Activated T-cell treated with anti-CD3 and anti-CD28 coated beads, Interleukin-2, amount 50 U/mL, for 48 hours (primary cell): ENCODE data around the gene SH2D5.

Experiments used
- DNase-seq, 2 experiments: peaks; one replicate each; pipeline ENCODE4 v3.0.0-alpha.2; 2020

The SH2D5 gene

DNA sequence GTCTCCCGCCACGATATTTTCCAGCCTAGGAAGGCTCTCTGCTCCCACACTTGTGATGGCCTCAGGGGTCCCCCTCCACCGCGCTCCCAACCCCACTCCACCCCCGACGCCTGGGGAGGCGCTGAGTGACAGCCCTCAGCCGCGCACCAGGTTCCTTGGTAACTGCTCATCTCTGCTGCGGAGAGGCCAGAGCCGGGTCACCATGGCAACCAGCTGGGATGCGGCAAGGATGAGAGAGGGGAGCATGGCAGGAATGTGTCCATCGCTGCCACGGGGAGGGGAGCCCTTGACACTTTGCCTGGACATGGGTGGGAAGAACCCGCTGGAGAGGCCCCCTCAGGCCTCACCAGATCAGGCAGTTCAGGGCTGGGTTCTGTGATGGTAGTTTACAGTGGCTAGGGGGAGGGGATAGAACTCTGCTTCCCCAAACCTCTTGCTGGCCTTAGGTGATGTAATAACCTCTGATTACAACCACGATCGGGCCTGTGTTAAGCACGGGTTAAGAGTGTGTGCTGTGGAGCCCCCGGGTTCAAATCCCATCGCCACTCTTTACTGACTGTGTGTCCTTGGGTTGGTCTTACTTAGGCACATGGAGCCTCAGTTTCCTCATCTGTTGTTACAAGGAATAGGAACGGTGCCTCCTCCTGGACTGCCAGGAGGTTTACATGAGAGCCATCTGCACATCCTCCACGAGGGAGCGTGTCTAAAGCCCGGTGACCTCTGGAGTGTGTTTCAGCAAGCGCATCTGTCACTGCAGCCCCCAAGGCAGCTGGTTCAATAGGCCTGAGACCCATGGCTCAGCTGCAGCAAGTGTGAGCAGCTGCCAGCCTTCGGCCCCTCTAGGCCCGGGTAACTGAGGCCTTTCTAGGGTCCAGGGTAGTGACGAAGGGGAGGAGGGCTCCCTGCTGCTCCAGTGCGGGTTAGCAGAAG is 21.0 kb downstream of the SH2D5 start:
- no peak for DNase-seq

DNA sequence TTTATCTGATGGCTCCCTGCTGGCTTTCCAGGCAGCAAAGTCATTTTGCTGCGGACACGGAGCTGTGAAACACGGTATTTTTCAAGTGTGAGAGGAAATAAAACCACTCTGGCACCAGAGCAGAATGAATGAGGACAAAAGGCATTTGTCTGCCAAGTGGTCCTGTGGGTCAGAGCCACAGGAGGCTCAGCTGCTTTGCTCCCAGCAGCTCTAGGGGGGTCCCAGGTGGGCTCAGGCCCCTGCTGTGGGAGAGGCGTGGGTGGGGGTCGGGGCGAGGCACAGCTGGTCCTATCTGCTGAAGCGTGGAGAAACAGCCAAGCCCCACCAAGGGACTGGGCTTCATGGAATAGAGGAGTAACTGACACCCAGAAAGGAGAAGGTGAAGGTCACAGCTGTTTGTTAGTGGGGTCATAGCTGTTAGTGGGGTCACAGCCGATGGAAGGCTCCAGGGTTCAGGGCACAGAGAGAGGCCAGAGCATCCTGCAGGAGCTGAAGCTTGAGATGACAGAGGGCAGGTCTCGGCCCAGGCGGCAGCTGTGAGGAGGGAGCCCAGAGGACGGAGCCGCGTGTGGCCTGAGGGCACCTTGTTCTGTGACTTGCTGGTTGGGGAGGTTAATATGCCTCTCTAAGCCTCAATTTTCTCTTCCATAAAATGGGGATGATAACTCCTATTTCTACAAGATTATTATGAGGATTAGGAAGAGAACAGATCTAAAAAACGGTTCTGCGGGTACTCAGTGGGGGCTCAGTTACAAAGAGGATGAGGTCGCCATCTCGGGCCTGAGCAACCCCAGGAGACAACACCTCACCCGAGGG is 21.8 kb downstream of the SH2D5 start:
- DNase-seq = no peak

DNA sequence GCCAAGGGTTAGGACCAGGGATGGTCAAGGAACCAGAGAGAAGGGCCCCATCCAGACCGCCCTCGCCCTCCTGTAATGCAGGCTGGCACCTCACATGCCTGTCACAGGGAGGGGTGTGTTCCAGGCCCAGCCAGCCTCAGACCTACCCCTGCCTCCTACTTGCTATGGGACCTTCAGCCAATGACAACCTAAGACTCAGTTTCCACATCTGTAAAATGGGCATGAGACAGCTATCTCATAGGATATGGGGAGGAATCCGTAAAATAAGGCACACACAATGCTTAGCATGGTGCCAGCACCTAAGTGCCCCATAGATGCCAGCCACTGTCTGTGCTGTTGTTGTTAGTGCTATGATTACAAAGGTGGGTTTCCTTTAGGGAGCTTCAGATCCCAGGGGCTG is 22.6 kb downstream of the SH2D5 start:
- DNase-seq = no peak

DNA sequence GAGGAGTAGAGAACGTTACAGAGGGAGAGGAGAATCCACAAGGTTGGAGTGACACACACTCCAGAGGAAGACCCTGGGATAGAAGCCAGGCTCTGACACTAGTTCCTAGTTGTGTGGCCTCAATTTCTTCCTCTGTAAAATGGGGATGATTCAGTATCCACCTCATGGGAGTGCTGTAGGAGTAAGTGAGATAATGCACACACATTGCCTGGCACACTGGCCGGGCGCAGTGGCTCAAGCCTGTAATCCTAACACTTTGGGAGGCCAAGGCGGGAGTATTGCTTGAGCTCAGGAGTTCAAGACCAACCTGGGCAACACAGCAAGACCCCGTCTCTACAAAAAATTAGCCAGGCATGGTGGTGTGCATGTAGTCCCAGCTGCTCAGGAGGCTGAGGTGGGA is 23.6 kb downstream of the SH2D5 start:
- no peak for DNase-seq

DNA sequence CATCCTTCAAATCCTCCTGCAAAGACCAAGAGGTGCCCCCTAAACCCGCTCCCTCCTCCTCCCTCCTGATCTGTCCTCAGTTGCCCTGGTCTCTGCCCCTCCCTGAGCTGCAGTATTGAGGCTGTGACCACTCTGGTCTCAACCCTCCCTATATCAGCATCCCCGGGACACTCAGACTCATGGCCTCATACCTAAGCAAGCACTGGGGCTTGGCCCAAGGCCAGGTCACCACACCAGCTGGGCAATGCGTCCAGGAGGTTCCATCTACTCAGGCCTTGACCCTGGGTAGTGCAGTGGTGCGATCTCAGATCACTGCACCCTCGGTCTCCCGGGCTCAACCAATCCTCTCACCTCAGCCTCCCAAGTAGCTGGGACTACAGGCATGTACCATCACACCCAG is 24.4 kb downstream of the SH2D5 start:
- DNase-seq = no peak

DNA sequence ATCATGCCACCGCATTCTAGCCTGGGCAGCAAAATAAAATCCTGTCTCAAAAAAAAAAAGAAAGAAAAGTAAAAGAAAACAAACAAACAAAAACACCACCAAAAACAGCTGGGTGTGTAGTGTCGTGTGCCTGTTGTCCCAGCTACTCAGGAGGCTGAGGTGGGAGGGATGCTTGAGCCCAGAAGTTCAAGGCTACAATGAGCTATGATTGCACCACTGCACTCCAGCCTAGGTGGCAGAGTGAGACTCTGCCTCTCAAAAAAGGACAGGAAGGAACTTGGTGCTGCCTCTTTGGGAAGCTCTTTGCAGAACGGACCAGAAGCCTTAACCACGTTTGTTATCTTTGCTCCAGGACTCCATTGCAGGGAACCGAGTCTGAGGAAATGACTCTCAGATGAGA is 25.7 kb downstream of the SH2D5 start:
- no peak for DNase-seq

DNA sequence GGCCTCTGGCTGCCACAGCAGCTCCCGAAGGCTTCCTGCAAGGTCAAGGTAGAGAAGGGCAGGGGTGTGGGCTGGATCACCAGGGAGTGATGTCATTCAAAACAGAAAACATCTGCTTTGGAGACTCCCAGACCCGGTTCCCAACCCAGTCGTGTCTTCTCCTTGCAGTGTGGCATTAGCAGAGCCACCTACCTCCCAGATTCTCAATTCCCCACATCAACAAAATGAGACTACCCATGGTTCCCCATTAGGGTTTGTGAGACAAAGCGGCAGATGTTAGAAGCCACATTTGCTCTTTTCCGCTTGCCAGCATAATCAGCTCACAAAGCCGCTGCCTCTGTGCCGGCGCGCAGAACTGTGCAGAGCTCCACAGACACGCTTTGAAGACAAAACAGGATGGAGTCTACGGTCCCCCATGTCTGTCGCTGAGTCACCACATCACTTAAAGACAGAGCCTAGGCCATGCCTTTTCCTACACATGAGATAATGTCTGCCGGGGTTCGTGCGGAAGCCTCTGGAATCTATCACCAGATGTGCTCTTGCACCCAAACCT is 27.2 kb downstream of the SH2D5 start:
- no peak for DNase-seq

DNA sequence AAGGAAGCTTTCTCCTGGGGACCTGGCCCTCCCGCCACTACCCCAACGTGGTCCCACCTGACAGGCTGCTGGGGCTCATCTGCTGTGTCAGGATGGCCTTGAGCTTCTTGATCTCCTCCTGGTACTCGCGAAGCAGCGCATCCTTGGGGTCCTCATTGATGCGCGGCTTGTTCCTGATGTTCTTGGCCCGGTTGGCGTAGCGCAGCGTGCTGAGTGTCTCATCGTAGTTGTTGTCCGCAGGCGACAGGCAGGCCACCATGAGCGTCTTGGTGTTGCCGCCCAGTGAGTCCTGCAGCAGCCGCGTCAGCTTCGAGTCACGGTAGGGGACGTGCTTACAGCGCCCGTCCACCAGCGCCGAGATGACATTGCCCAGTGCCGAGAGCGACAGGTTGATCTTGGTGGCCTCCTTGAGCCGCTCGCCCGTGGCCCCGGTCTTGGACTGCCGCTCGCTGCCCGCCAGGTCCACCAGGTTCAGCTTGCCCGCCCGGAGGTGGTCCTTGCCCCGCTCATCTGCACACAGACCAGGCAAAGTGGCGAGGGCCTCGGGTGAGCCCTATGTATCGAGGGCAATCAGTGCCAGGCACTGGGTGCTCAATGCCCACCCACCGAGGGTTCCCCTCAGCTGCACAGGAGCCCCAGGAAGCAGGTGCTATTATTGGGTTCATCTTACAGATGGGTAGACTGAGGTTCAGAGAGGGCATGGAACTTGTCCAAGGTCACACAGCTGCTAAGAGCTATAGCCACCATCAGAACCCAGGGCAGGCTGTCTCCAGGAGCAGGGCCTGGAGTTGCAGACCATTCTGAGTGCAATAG is 27.9 kb downstream of the SH2D5 start:
- DNase-seq = no peak

DNA sequence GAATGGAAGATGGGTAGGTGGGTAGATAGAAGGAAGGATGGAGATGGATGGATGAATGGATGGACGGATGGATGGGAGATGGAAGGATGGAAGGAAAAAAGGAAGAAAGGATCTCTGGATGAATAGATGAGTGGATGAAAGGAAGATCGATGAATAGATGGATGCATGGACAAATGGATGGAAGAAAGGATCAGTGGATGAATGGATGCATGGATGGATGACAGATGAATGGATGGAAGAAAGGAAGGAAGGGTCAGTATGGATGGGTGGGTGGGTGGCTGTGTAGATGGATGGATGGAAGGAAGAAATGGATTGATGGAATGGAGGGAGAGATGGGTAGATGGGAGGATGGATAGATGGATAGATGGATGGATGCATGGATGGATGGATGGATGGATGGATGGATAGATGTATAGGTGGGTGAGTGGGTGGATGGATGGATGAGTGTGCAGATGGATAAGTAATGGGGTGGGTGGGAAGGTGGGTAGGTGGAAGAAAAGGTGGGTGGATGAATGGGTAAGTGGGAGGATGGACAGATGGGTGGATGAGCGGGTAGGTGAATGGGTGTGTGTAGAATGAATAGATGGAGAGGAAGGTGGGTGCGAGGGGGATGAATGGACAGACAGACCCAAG is 29.3 kb downstream of the SH2D5 start:
- no peak for DNase-seq

DNA sequence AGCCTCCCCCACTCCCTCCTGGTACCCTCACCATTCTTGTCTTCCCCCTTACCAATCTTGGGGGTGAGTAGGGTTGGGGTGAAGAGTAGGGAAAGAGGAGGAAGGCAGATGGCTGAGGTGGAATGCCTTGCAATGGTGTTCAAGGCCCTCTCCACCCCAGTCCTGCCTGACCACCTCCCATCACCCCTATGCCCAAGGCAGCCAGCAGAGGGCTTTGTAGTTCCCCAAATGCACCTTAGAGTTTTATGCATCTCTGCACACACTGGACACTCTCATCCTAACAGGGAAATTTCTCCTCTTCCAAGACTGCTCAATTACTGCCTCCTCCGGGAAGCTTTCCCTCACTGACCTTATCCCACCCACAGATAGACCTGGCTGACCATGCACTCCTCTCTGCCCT is 30.1 kb downstream of the SH2D5 start:
- DNase-seq = no peak

DNA sequence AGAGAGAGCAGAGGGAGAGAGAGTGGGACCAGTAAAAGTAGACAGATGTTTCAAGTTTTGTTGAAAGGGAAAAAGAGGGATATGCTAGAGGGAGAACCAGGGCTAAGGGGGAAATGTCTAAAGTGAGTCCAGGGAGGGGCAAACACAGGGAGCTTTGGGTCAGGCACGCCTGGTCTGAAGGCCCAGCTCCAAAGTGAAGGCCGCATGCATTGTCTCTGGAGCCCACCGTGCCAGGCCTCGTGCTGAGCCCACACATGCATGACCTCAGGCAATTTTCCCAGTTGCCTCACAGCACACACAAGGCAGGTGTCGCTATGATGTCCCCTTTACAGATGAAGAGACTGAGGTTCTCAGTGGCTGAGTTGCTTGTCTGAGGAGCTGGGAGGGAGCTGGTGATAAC is 30.7 kb downstream of the SH2D5 start:
- DNase-seq = no peak

DNA sequence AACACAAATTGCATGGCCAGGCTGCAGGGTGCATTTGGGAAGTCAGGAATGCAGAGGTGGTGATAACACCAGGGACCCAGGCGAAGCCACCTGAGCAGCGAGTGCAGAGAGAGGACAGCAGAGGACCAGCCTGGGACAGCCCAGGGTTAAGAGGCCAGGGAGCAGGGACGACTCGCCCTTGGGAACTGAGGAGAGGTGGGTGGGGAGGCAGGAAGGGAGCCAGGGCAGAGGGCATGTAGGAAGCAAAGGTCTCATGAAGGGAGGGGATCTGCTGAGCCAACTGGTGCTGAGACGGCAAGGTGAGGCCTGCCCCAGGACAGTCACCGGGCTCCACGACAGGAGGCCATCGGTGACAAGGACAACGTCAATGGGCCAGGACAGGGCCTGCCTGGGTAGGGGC is 31.1 kb downstream of the SH2D5 start:
- no peak for DNase-seq

DNA sequence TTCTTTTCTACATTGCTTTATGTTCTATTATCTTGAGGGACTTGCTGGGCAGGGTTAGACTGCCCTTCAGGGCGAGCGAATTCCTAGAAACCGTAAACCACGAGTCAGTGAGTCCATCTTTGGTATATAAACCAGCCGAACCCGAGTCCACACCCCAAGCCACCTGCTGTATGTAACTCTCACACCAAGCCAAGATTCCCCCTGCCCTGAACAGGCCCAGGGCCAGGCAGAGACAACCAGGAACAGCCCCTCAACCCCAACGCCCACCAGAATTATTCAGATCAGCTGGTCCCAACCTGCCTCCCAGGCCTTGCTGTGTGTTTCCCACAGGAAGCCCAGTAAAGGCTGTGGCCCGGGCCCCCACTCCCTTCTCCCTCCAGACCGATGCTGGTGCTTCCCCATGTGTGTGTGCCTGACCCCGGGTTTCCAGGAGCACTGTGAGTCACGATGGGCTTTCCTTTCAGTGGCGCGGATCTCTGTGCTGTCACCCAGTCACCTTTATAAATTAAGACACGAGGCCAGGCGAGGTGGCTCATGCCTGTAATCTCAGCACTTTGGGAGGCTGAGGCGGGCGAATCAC is 31.8 kb downstream of the SH2D5 start:
- DNase-seq = no peak

DNA sequence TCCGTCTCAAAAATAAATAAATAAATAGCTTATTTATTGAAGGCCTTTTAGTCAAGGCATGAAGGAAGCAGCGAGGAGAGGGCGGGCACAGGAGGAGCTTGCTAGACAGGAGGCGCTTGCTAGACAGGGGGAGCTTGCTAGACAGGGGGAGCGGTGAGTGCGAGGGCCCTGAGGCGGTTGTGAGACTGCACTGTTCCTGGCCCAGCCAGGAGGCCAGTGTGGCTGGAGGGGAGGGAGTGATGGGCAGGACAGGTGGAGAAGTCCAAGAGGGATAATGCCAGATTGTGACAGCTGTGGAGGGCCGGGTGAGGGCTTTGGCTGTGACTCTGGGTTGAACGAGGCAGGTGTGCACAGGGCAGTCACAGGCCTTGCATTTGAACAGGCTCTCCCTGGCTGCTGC is 32.9 kb downstream of the SH2D5 start:
- no peak for DNase-seq

DNA sequence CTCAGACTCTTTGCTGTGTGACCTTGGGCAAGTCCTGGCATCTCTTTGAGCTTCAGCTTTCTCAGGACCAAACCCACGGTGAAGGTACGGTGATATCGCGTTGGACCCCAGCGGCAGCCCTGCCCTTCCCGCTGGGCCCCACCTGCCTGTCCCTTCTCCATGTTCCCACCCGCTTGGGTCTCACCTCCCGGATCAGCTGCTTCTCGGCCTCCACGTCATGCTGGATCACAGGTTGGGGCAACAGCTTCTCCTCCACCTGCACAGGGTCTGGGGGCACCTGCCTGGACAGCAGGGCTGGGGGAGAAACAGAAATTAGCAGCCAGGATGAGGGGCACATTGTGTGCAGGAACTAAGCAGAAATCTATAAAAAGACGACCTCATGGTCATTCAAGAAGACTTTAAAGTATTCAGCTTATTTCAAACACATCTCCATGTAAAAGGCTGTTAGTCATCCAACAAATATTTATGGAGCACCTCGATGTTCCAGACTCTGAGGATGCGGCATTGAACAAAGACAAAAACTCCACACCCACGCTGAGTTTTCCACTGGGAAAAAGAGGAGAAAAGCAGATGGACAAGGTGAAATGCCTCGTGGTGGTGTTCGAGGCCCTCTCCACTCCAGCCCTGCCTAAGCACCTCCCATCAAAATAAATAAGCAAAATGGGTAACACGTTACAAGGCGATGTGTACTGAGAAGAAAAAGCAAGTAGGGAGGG is 34.1 kb downstream of the SH2D5 start:
- DNase-seq = no peak

DNA sequence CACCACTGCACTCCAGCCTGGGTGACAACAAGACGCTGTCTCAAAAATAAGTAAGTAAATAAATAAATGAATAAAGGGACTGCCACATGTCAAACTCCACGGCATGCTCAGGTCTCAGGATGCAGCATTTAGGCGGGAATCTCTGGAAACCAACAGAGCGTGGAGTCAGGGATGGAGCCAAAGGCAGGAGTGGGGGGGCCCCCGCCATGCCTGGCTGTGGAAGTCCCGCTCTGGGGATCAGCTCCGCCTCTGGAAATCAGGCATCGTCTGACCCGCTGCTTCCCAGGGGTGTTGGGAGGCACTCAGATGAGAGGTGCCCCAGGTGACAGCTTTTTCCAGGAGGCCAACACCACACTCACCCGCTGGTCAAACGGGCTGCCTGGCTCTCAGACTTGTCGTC is 34.9 kb downstream of the SH2D5 start:
- no peak for DNase-seq

DNA sequence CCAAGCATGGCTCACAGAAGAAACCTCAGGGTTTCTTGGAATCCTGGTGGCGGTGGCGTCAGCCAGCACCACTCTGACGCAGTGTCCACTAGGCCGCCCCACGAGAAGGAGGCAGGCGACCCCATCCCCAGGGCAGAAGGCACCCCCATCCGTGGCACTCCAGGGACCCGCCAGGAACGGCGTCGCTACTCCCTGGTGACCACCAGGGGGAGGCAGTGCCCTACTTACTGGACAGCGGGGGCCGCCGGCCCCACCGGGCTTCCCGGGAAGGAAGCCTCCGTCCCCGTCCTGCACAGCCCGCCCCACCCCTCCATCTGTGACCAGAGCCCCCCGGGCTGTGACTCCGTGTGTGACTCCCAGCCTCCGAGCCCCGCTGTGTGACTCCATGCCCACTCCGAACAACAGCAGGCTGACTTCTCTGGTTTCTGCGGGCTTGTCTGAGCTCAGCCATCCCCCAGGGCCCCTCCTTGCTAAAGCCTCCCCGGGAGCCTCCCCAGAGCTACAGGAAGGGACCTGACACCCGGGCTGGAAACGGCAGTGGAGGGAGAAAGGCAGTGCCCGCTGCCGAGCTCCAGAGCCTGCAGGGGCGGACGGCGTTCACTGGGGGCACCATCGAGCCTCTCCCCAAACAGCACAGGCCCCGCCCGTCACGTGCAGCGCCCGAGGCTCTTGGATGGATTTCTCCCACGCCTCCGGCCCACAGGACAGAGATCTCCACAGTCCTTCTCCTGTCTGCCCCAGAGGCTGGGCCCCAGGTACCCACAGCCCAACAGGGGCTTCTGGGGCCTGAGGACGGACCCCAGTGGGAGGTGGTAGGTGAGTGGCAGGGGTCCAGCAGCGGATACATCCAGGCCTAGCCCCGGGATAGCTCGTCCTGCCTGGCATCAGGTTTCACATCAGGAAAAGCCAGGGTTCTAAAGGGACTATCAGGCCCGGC is 35.8 kb downstream of the SH2D5 start:
- peak; percentile 80 to 84 for DNase-seq

DNA sequence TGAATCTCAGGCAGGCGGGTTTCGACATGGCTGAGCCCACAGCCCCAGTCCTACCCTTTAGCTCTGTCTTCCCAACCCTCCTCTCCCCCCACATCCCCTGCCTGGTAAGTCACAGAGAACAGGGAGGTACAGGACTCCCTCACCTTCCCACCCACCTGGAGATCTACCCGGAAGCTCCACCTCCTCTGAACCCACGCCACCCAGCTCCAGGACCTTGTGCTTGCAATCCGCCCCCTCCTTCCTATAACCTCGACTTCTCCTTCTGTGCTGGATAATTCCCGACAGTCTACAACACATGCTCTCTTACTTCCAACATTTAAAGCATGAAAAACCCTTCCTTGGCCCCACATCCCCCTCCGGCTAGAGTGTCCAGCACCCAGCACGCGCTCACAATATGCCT is 37.0 kb downstream of the SH2D5 start:
- DNase-seq = no peak

DNA sequence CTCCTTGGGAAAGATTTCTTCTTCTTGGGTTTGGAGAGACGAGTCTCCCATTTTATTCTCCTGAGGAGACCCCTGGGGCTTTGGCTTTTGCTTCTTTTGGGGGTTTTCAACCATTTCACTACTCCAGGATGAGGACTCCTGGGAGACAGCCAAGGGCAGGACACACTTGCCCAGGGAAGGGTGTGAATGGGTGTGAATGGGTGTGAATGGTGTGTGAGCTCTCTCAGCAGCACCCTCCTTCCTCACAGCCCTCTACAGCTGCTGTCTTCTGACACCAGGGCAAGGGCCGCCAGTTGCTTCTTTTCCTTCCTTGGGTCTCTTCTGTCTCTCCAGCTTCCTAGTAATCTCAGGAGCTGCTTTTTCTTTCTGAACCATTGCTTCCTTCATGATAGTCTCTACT is 38.9 kb downstream of the SH2D5 start:
- DNase-seq = no peak

DNA sequence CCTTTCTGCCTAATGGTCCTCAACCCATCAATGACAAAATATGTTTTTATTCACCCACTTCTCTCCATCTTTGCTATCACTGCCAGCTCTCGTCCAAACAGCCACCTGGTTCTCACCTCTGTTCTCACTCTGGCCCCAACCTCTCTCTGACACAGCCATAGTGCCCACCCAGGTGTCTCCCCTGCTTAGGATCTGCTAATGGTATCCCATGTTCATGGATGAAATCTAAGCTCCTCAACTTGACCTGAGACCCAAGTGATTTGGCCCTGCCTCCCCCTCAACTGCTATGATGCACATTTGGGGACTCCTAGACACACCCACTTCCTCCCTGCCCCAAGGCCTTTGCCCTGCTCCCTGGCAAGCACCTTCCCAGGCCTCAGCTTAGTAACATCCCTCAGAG is 40.6 kb downstream of the SH2D5 start:
- no peak for DNase-seq
